HG03342 (cell line): Measurements from ENCODE around the gene PRPF38A.
"Not testable (repeated sequence)": the region's sequence is repeated elsewhere in the genome, so short reads cannot be mapped to it uniquely, and the experiment has no call there.

Experiments
- ATAC-seq: cut with Tn5 transposase; IDR thresholded peaks from one replicate; pipeline ENCODE4 v1.9.1; 2021; ENCODE audit warnings: mild to moderate bottlenecking, moderate library complexity; ENCODE audit not compliant: unreplicated experiment

PRPF38A gene

DNA sequence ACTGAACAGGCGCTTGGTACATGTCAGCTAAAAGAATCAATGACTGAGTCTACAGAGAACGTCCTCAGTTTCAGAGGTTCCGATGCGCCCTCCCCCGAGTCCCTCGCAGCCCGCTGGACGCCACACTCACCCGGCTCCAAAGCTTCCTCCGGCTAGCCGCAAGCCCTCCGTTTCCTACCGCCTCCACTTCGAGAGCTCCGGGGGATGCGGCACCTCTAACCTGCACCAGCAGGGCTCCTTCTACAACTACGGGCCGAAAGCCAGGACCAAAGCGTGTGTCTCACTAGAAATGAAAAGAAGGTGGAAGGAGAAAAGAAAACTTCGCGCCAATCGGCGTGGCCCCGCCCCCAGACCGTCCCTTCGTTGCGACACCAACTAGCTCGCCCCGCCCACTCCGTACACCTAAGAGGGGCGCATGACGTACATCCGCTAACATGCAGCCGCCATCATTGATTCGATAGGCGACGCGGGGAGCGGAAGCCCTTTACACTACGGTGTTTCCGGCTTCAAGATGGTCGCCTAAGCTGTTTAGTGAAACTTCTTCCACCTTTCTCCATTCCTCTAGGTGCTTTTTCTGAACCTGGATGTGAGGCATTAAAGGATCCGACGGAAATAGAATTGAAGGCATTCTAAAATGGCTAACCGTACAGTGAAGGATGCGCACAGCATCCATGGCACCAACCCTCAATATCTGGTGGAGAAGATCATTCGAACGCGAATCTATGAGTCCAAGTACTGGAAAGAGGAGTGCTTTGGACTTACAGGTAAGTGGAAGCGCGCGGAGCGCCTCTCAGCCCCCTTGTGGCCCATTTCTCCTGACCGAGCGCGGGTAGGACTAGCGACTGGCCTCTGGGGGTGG is at the start of gene PRPF38A, which contains the start of gene ORC1:
PRPF38A (plus strand) TSS at position 487 of the 859 bp plus-strand sequence; CDS start at position 635, 148 bp downstream.
ORC1 (minus strand) TSS at position 308 of the 859 bp plus-strand sequence. CDS start 2,200 bp downstream, outside the sequence.
- peak; percentile 94 for ATAC-seq

DNA sequence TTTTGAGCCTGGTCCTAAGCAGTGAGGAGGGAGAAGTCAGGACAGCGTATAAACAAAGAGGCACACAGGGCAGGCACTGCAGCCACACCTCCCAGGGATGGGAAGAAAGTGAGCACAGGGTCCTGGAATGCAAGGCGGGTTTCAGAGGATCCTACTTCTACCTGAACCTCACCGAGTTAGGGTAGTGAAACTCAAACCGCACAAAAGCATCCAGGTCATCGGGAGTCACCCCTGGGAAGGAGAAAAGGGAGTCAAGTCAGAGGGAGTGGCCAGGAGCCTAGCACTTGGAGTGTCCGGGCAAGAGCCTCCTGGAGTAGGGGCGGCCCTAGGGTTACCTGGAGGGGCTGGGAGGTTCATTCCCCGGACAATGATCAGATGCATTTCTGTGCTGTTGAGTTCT is 49.0 kb upstream of the PRPF38A start:
- no peak for ATAC-seq

- no peak for ATAC-seq
Measured at GRCh38 chr1:52355847-52356505, 48.4 kb upstream of the PRPF38A start.

DNA sequence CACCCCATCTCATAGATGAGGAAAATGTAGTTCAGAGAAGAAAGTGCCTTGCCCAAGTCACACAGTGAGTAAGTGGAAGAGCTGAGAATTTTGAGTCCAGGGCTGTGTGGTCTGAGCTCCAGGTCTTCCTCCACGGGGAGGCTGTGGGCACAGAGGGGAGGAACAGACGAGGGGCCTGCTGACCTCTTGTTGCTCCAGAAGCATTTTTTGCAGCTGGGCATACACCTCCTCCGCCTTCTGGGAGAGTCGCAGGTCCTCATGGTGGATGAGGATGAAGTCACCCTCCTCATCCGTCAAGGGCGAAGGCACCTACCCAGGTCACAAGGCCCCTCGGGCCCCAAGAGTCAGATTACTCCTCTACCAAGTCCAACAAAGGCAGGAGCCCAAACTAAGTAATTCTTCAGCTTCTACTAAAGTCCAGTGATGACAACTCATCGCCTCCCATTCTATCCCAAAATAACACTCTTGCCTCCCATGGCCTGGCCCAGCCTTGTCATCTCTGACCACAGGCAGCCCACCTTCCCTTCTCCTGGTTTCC is 47.5 kb upstream of the PRPF38A start:
- ATAC-seq = no peak

- ATAC-seq = no peak
Measured at GRCh38 chr1:52357397-52357796, 47.0 kb upstream of the PRPF38A start.

DNA sequence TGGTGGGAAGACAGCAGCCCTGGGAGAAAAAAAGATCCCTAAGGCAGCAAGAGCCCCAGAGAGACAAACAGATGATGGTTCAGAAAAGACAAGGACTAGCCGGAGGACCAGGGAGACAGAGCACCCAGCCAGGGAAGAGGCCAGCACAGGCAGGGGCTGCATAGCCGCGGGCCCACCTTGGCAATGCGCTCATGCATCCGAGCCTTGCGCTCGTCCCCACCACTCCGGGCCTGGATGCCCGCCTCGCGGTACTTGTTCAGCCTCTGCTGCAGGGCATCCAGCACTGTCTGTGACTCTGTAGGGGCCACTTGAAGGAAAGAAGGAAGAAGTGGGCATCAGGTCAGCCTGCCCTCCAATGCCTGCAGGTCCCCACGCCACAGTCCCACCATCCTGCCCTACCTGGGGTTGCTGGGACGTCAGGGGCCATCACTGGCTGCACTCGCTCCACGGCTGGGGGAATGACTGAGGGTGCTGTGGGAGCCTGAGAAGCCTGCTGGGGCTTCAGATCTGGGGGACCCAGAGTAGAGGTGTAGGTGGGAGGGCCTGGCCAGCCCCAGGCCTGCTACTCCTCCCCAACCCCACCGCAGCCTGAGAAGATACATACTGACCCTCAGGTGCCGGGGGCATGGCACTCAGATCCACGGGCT is 45.4 kb upstream of the PRPF38A start:
- no peak for ATAC-seq

DNA sequence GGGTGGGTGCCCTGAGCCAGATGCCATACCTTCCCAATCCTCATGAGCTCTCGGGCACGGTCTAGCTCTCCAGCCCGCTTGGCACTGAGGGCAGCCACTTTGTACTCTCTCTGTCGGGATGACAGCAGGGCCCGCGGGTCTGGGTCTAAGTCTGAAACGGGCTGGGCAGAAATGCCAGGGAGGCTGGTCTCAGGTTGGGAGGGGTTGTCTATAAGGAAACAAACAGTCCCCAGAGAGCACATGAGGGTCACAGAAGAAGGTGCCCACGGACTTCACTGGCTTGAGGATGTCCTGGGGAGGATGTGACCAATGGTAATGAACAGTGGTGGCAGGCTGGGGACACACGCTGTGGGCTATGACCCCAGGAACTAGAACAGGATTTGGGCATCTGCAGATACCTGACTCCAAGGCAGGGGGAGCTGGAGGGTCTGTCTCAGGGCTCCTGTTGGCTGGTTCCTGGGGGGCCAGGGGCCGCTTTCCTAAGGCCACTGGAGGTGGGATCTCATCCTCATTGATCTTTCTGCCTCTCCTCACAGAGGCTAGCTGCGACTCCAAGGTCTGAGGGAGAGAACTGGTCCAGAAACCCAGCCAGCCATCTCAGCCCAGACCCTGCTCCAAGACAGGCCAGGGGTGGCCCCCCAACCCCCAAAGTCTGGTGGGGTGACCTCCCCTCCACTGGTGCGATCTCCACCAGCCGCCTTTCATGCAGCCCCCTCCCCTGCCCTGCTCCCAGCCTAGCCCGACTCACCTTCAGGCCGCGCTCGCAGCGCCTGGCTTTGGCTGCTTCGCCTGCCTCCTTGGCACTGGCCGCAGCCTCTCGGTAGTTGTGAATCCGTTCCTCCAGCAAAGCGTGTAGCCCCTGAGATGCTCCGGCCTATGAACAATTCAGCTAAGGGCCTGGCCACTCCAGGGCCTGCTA is 44.5 kb upstream of the PRPF38A start:
- no peak for ATAC-seq

- no peak for ATAC-seq
Measured at GRCh38 chr1:52360595-52360968, 43.8 kb upstream of the PRPF38A start.

DNA sequence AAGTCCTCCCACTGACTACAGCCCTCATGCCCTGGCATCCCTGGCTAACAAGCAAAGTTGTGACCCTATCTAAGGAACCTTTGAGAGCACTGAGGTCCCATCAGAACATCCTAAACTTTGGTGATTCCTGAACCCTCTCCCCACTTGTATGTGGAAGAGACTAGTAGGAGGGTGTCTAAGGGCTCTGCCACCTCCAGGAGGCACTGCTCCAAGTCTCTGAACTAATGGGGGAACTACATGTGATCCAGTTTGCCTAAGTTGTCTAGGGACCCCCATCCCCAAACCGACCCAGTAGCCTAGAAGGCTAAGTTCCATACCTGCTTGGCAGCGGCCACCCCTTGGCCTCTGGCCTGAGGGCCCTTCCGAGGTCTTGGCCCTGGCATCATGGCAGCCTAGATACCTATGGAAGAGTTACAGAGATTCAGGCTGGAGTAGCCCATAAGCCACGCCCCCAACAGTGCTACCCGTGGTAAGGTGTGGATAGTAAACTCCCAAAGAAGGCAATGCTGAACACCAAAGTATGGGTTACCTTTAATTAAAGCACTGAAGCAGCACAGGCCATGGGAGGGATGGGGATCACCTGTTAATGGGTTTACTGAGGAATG is 40.1 kb upstream of the PRPF38A start:
- ATAC-seq = no peak

GRCh38 chr1:52365071-52365745 is 39.2 kb upstream of the PRPF38A start:
- ATAC-seq = no peak

GRCh38 chr1:52365746-52366516 is 38.5 kb upstream of the PRPF38A start, which contains the start of gene CC2D1B:
Gene CC2D1B (minus strand): TSS chr1:52366205. CDS start chr1:52364620, 1,585 bp downstream.
- peak; percentile 93 for ATAC-seq

DNA sequence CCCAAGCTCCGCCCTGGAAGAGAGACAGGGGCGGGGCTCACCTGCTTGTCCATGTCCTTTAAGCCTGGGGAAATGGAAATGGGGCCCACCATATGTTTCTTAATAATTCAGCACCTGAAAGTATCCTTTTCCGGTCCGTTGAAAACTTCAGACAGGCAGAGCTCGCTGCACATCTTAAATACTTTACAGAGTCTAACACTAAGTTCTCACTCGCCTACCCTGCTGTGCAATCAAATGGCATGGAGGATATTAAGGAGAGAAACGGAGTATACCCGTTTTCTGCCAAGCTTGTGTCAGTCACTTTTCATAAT is 37.9 kb upstream of the PRPF38A start:
- no peak for ATAC-seq

DNA sequence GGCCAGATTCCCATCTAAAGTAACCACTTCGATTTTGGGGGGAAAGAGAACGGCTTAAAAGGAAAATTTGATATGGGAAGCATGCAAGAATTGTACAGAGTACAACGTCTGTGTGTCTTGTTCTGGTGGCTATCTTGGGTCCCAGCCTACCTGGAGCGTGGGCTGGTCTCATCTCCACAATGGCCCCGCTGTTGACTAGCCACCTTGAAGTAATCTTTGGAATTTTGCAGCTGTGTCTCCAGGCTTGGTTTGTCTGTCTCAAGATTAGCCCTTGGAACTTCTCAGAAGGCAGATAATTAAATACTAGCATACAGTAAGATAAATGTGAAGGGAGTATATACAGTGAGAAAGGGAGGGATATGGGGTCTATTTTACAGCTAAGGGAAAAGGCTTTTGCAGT is 37.1 kb upstream of the PRPF38A start:
- ATAC-seq = no peak

DNA sequence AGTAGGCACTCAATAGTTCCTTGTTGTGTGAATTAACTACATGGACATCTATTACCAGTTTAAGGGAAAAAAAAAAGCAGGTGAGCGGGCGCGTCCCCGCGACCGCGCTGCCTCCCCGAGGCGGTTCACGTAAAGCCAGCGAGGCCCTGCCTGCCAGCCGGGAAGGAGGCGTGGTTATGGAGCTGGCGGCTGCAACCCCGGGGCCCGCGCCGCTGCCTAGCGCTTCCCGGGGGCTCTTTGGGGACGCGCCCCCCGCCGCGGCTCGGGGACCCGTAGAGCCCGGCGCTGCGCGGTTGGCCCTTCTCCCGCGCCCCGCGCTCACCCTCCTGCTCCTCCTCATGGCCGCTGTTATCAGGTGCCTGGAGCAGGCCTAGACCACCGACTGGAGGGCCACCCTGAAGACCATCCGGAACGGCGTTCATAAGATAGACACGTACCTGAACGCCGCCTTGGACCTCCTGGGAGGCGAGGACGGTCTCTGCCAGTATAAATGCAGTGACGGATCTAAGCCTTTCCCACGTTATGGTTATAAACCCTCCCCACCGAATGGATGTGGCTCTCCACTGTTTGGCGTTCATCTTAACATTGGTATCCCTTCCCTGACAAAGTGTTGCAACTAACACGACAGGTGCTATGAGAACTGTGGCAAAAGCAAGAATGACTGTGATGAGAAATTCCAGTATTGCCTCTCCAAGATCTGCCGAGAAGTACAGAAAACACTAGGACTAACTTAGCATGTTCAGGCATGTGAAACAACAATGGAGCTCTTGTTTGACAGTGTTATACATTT is 35.8 kb upstream of the PRPF38A start:
- ATAC-seq = no peak

DNA sequence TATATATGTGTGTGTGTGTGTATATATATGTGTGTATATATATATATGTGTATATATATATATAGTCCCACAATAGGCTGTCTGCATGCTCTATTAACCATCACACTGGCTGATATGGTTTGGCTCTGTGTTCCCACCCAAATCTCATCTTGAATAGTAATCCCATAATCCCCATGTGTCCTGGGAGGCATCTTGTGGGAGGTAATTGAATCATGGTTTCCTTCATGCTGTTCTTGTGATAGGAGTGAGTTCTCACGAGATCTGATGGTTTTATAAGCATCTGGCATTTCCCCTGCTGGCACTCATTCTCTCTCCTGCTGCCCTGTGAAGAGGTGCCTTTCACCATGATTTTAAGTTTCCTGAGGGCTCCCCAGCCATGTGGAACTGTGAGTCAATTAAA is 34.6 kb upstream of the PRPF38A start:
- not testable (repeated sequence) for ATAC-seq

DNA sequence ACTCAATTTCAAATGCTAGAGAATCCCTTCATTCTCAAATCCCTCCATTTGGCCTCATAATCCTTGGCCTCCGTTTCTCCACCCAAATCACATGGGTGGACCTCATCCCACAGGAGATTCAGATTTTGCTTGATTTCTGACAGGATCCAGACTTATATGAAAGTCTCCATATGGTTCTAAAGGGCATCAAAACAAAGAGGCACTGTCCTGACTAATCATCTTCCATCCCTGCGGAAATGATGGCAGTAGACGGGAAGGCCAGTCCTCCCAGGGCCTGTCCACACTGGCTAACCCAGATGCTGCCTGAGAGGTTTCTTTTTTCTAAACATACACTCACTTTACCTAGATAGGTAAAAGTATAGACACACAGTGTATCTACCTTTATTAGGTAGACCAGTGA is 19.0 kb upstream of the PRPF38A start:
- ATAC-seq = no peak

DNA sequence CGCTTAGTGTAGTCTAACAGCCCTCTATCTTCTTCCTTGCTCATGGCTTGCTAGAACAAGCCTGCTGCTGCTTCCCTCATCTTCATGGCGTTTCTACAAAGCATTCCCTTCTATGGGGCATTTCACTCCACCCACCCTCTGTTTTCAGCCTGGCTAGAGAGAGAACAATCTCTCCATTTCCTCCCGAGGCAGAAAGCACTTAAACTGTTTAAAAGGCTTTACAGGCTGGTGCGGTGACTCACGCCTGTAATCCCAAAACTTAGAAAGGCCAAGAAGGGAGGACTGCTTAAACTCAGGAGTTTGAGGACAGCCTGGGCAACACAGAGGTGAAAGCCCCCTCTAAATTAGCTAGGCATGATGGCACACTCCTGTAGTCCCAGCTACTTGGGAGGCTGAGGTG is 17.9 kb upstream of the PRPF38A start:
- no peak for ATAC-seq

DNA sequence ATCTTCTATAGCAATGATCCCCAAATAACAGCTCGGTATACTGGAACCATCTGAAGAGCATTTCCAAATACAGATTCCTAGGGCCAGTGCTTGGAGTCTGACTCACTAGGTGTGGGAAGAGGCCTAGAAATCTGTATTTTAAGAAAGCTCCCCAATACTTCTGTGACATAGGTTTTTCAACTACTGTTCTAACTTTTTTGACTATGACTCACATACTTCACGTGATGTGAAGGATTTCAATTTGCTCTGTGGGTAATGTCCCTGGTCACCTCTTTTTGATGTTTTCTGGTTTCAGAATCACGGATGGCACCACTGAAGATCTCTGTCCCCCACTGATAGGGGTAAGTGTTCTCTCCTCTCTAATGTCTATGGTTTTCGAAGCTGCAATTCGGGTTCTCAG is 11.2 kb upstream of the PRPF38A start:
- ATAC-seq = no peak
